Measurements from ENCODE around the gene ADCY1.

The ADCY1 gene

GRCh38 chr7:45594745-45595535 lies 20.8 kb downstream of the ADCY1 start:
- no peak for DNase-seq

GRCh38 chr7:45595809-45596664 lies 21.9 kb downstream of the ADCY1 start:
- DNase-seq, result no peak

DNA sequence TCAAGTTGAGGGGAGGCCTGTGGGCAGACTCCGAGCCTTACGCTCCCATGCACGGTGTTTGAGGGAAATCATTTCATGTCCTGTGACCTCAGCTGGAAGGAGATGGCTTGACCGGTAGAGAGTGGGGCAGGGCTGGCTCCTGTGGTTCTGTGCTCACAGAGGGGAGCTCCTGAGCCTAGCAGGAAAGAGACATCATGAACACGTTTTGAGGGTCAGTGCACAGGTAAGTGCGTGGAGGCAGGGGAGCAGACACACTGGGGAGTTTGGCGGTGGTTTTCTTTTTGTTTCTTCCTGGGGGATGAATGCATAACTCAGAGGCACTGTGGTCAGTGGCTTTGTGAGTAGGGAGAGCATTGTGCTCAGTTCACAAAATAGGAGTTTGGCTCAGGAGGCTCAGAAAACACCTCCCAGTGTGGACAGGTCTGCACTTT lies 22.5 kb downstream of the ADCY1 start:
- no peak for DNase-seq

GRCh38 chr7:45597286-45597984 lies 23.3 kb downstream of the ADCY1 start:
- no peak for DNase-seq

- no peak for DNase-seq
These were observed 24.8 kb downstream of the ADCY1 start for GRCh38 chr7:45598886-45599520.

GRCh38 chr7:45599851-45600706 lies 25.9 kb downstream of the ADCY1 start:
- no peak for DNase-seq

GRCh38 chr7:45601094-45601493 lies 26.9 kb downstream of the ADCY1 start:
- no peak for DNase-seq

DNA sequence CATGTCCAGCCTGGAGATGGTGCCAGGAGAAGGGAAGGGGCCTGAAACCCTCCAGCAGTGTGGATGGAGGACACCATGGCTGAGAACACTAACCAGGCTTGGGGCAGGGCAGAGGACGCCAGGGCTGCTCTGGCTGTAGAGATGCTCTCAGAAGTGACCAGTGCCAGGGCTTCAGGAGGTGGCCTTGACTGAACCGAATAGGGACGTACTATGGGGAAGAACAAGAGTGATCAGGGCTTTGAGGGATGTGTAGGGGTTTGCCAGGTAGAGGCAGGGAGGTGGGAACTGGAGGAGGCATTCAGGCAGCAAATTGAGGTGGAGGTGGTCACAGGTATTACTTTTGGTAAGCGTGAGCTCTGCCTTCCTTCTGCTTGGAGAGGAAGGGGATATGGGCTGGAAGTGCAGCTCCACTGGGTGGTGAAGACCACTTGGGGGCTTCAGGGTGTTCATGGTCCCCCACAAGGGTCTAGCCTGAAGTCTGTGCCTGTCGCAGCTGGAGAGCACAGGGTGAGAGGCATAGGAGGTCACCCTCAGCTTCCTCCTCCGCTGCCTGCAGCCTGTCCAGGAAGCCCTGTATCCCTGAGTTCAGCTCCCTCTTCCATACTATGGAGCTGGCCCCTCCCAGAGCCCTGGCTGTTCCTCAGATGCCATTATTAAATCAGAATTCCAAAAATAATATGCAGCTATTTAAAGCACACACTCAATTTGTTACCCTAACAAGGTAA lies 27.8 kb downstream of the ADCY1 start:
- no peak for DNase-seq

- DNase-seq, result no peak
These were observed 31.9 kb downstream of the ADCY1 start for GRCh38 chr7:45606050-45606449.

DNA sequence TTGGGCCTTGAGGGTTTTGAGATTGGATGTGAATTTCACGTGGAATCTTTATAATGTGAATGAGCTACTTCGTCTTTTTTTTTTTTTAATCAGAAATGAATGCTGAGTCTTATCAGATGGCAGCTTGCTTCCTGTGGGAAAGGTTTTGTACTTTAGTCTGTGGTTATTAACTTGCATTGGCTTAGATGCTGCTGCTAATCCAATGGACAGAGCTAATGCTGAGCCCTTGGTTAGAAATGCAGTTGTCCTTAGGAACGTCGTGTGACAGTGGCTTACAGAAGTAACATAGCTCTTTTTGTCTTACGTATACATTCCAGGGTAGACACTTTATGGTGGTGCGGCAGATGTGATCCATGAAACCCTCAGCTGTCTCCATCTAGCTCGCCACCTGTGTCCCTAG lies 32.8 kb downstream of the ADCY1 start:
- DNase-seq, result no peak

GRCh38 chr7:45609180-45609579 lies 35.0 kb downstream of the ADCY1 start:
- DNase-seq, result no peak

GRCh38 chr7:45610019-45610418 lies 35.9 kb downstream of the ADCY1 start:
- DNase-seq, result no peak

DNA sequence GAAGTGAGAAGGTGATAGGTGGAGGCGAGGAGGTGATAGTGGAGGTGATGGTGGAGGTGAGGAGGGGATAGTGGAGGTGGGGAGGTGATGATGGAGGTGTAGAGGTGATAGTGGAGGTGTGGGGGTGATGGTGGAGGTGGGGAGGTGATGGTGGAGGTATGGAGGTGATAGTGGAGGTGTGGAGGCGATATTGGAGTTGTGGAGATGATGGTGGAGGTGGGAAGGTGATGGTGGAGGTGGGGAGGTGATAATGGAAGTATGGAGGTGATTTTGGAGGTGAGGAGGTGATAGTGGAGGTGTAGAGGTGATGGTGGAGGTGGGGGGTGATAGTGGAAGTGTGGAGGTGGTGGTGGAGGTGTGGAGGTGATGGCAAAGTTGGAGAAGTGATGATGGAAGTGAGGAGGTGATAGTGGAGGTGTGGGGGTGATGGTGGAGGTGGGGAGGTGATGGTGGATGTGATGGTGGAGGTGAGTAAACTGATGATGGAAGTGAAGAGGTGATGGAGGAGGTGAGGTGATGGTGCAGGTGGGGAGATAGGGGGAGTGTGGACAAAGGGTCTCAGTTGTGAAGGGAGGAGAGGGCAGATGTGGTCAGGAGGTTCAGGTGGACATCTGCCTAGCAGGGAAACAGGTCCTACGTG lies 36.6 kb downstream of the ADCY1 start:
- no peak for DNase-seq

- DNase-seq, result no peak
These were observed 43.0 kb downstream of the ADCY1 start for GRCh38 chr7:45617166-45617565.

DNA sequence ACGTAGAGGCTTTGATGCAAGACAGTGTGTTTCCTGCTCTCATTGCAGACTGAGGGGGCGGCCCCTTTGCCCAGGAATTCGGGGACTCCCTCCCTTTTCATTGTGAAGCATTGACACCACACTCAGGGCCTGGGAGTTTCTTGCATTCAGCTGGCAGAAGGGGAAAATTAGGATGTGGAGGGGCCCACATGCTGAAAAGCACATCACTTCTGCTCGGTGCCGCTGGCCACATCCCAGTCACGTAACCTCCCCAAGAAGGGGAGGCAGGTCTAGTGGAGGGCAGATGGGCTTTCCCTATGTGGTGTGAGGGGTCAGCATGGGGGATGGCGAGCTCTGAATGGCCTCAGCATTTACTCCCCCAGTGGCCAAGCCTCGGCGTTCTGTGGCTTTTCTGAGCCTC lies 47.9 kb downstream of the ADCY1 start:
- no peak for DNase-seq

DNA sequence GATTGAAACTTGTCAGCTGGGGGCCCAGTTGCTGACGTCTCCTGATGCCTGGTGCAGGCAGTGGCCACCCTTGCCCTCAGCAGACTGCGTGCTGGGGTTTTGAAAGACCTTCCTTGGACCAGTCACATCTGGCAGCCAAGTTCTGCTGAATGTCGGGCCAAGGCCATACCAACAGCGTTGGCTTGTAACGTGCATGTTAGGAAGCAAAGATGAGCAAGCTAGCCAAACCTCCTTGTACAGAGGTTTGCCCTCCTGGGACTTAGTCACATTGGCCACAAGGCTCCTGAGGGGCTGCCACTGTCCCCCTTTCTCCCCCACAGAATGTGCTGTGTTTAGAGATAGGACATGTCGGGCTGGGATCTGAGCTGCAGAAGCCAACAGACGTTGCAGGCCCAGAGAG lies 49.0 kb downstream of the ADCY1 start:
- no peak for DNase-seq

DNA sequence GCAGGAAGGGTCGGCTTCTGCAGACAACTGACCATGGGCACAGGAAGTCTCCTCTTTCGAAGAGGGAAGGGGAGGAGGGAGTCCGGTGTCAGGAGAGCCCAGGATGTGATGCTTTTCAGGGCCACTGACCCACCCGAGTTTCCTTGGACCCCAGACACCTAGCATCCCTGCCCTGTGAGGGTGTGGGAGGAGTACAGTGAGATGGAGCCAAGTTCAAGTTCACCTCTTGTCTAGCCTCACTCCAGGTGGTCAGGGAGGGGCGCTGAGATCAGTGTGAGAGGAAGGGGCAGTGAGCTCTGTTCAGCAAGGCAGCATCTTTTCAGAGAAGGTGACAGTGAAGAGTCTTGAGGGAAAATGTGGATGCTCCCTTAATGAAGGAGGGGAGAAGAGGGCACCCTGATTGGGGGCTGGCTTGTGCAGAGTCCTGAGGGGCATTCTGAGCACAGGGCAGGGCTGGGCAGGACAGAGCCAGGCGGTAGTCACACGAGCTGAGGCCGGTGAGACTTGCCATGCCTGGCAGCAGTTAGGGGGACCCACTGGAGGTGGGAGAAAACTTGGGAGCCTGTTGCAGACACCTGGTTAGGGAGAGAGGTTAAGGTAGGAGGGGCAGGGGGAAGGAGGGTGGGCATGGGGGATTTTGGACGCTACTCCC lies 49.7 kb downstream of the ADCY1 start:
- no peak for DNase-seq

GRCh38 chr7:45624392-45624760 lies 50.2 kb downstream of the ADCY1 start:
- no peak for DNase-seq

DNA sequence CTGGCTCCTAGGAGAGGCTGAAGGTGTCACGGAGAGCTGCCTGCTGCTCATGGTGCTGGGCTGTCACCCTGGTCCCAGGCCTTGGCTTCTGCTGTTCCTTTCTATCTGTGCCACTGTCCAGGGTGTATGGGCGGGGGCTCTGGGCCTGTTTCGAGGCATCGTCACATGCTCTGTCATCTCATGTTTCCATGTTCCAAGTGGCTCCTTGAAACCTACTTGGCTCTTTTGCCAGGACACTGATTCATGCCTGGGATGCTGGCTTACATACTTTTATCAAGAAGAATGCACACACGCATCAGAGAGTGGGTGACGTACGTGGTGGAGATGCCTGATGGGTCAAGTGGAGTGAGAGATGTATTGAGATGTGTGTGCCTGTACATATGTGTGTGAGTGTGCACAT lies 50.9 kb downstream of the ADCY1 start:
- no peak for DNase-seq

- no peak for DNase-seq
These were observed 51.7 kb downstream of the ADCY1 start for GRCh38 chr7:45625714-45626440.

Measured in CD4-positive, alpha-beta T cell treated with Interleukin-4 for 1 hour (primary cell).